GM18511 (cell line): ENCODE results near the gene THADA.

ENCODE experiments used
- ATAC-seq: cut with Tn5 transposase; IDR thresholded peaks from one replicate; pipeline ENCODE4 v1.9.1; 2021; ENCODE audit warnings: mild to moderate bottlenecking, moderate library complexity; ENCODE audit not compliant: unreplicated experiment

THADA gene

DNA sequence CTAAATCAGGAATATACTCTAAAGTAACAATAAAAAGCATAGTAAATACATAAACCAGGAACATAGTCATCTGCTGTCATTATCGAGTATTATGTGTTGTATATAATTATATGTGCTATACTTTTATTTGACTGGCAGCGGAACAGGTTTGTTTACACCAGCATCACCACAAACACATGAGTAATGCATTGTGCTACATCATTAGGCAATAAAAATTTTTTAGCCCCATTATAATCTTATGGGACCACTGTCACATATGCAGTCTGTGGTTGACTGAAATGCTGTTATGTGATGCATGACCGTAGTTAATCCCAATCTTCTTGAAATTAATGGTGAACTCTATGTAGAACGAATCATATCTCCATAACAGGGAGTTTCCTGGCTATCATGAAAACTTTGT lies 232.7 kb downstream of the THADA start:
- no peak for ATAC-seq

DNA sequence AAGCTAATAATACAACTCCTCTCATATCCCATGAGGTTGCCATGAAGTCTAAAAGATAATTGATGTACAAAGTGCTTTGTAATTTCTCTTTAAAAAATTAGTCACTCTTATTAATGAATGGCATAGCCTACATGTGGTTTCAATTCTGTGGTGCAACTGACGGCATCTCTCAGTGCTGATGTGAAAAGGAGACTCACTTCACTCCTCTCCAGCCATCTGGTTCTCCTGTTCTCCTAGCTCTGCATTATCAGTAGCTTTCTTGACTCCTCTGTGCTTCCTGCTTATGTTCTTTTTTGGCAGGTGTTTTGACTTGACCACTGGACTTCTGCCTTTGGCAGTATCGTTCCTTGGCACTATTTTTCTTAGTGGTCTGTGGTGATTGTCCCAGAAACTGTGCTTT lies 234.6 kb downstream of the THADA start:
- ATAC-seq = no peak

DNA sequence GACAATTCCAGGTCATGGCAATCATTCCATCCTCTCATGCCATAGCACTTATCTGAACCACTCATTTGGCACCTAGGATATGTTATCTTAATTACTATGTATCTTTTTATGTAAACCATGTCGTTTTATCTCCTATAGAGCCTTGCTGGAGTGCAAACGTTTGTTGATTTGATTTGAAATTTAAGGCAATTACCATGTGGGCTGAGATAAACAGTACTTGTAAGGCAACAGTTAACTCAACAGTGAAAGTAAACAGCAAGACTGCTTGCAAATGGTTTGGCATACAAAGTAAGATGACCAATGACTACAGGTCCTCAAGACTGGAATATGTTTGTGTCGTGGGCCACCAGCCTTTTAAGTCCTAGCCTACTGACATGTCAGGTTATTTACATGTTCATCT lies 235.7 kb downstream of the THADA start:
- ATAC-seq = no peak

DNA sequence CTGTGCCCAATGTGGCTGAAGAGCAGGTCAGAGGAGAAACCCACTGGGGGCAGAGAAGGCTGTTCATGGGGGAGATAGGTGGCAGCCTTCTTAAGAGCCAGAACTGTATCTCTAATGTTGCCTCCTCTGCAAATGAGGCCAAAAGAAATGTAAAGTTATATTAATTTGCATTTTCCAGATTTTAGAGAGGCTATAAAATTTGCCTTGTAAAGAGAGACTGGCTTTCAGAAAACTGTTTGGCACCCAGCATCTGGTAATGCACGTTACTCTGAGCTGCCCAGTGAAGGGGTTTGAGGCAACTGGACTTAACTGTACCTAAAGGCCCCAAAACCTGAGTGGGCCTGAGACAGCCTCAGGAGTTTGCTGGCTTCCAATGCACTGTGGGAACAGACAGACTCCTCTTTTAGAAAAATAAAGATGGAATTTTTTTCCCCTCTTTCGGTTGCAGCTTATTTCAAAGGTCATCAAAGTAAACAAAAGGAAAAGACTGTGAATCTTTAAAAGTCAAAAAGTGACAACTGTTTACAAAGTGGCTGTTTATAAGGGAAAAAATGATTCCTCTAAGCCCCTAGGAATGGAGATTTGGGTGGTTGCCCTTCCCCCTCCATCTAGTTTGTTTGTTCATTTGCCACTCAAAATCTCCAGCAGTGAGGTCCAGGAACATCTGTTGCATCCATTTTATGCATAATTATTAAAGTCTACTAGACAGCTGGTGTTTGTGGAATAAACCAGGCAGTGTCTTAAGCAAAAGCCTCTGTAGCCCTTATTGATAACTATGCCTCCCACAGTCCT lies 237.2 kb downstream of the THADA start:
- ATAC-seq = no peak

DNA sequence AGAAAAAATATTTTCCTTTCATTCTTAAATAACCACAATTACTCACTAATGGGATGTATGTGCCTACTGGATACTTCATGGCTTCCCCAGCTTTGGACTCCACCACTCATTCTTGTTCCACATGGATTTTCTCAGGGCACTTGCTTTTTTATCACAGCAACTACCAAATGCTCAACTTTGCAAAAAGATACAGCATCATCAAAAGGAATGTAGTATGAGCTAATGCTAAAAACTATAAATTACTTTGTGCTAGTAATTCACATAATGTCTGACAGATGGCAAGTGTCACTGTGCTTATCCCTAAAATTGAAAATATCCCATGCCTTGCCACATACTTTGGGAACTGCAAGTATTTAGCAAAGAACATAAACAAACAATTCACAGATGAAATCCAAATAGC lies 239.1 kb downstream of the THADA start:
- ATAC-seq = no peak

DNA sequence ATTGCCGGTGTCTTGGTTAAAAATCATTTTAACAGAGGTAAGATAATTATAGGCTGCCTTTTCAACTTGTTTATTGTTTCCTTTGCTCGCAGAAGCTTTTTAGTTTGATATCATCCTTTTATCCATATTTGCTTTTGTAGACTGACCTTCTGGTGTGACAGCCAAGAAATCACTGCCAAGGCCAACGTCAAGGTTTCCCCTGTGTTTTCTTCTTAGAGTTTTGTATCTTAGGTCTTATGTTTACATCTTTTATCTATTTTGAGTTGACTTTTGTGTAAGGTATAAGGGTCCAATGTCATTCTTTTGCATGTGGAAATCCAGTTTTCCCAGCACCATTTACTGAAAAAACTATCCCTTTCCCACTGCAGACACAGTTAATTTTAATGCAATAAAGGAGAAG lies 240.4 kb downstream of the THADA start:
- no peak for ATAC-seq

DNA sequence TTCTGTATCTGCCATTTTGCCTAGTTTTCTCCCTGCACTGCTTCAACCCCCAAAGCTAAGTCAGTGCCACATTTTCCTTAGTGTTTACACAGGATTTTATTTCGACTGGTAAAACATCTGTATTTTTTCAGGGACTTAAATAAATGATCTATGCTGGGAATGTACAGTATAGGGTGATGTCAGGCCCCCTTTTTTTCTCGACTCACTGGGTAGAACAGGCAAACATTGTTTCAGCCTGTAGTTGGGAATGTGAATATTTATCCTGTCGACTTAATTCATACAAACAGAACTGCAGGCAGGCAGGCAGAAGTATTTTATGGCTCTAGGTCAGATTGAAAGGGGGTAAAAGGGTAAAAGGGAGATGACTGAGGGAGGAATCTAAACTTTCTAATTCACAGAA lies 245.9 kb downstream of the THADA start:
- no peak for ATAC-seq

DNA sequence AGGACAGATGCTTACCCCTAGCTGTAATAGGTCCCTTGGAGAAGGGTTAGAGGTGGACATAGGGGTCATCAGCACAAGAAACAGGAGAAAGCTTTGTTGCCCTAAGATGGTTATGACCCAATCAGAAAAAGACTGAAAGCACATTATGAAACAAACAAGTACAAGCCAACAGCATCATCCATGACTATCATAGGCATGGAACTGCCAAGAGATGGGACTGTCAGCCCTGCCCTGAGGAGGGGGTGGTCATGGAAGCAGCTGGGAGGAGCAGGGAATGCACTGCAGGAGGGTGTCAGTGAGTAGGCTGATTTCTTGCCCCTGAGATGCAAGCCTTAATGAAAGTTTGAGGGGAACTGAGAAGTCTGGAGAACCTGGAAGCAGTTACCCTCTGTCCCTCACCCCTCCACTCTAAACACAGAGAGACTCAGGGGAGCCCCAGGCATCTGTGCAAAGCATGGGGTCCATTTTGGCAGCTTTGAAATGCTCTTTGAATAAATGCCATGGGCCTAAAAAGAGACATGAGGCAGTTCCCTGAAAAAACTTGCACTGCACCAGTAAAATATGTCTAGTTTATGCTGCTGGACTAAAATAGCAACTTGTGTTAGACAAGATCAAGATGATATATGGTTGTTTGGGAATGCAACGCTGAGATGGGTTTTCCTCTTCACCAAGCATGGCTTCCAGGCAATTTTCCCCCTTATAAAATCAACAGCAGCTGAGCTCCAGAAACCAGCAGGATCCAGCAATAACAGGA lies 246.8 kb downstream of the THADA start:
- ATAC-seq = no peak

DNA sequence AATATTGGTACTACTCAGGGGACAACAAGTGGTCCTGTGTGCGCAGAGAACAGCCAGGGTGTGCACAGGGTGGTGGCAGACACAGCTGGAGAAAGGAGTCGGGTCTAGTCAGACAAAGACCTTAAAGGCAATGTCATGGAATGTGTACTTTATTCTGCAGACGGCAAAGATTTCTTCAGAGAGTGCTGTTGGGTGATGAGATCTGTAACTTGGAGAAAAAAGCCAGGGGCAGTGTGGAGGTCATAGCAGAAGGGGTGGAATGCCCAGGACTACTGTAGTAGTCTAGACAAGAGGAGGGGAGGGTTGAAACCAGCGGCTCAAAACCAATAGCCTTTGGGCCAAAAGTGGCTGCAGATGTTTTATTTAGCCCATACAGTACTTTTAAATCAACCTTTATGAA lies 248.1 kb downstream of the THADA start:
- no peak for ATAC-seq

DNA sequence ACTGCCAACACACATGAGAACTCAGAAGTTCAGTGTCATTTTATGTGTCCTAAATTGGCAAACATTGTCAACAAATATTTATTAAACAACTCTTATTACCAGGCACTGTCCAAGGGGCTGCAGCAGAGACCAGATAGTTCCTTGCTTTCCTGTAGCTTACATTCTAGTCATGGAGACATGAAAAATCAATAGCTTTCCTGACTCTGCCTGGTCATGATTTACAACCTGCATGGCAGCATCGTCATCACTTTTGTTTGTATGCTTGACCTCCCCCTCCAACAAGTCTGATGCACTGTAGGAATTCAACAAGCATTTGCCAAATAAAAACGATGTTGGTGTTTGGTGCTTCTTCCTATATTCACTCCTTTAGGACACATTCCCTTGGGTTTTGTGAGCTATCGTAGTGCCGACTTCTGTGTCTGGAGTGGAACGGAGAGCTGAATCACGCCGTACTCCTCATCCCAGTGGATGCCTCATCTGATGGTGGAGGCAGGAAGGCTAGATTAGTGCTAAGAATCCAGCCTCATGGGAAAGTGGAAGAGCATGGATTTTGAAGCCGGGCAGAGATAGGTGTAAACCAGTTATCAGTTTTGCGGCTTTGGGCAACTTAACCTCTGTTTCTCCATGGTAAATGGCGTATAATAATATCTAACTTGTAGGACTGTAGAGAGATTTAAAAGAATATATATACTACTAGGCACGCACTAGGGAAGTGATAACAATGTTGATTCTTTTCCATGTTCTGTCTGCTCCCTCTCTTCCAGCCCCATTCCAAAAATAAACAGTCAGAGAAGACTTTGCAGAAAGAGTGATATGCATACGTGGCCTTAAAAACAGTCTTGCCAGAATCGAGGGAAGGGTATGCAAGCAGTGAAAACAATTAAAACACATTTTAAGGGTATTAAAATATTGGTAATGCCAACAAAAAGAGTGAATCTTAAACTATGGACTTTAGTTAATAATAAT lies 249.0 kb downstream of the THADA start:
- ATAC-seq = no peak

DNA sequence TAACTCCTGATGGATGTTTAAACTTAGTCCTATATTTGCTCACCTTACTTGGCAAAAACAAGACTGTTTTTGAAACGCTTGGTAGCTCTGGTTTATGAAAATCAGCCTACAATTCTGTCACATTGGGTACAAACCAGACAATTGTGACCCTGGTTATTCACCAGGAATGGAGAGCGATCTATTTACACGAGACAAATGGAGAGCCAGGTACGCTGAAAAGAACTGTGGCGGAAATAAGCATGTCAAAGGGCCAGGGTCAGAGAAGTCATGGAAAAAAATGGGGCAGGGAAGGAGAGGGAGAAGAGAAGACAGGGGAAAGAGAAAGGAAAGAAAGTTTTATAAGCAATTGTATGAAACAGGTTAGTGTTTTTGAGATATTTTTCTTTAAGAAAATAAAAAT lies 250.0 kb downstream of the THADA start:
- ATAC-seq = no peak

DNA sequence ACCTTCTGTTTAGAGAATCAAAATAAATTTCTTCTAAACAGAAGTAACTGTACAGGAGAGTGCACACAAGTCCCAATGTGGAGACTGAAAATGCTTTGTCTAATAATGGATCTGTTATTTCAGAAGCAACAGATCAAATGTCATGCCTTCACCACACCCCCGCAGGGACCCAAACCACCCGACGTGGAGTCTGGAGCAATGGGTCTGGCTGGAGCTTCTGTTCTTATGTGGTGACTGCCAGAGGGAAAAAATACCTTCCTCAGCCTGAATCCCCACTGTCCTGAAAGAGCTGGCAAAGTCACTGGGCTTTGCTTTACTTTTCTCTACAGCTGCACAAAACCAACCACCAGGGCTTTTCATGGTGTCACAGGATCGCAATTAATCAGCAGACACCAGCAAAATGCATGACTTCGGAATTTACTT lies 250.4 kb downstream of the THADA start:
- ATAC-seq = no peak

DNA sequence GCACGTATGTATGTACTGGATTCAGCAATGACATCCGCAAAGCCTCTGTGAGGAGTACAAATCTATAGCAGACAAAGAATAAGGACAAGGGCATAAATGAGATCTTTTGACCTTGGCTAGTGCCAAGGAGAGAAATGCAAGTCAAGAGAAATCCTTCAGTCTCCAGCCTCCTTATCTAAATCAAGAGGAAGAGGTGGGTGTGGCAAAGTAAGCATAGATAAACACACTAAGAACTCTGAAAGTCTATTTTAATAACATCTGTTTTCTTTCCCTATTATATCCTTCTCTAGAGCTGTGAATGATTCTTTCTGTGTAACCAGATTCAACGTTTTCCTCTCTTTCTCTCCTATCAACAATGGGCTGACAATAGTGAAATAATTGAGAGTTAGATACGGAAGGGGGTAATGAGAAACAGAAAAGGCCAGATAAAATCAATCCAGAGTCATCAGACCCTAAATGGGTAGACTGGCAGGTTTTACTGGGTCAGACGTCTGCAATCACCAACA lies 250.9 kb downstream of the THADA start:
- no peak for ATAC-seq

DNA sequence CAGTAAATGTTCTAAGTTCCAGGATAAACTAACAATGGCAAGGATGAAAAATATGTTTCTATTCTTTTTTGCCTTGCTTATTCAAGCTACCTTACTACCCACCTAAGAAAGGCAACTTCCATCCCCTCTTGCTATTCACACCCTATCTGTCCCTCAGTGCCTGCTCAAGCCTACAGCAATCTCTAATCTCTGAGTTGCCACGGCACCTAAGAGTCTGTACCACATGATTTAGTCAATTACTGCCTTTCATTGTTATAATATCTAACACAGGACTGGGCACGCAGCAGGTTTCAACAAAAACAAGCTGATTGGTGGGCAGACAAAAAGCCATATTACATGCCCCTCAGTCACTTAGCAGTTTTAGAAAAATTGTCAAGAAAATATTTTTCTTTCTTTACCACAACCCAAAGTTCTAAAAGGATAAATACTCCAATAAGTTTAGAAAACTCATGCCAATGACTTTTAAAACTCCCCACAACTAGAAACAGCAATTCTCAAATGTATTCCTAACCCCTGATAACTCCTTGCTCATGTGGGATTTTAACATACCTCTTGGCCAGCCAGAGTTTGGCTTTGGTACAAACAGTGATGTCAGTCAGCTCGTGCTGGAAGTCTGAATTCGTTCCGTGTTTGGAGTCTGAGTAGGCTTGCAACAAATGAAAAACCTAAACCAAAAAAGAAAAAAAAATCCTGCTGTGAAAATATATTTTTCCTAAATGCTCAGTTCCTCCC lies 252.1 kb downstream of the THADA start:
- ATAC-seq = no peak

DNA sequence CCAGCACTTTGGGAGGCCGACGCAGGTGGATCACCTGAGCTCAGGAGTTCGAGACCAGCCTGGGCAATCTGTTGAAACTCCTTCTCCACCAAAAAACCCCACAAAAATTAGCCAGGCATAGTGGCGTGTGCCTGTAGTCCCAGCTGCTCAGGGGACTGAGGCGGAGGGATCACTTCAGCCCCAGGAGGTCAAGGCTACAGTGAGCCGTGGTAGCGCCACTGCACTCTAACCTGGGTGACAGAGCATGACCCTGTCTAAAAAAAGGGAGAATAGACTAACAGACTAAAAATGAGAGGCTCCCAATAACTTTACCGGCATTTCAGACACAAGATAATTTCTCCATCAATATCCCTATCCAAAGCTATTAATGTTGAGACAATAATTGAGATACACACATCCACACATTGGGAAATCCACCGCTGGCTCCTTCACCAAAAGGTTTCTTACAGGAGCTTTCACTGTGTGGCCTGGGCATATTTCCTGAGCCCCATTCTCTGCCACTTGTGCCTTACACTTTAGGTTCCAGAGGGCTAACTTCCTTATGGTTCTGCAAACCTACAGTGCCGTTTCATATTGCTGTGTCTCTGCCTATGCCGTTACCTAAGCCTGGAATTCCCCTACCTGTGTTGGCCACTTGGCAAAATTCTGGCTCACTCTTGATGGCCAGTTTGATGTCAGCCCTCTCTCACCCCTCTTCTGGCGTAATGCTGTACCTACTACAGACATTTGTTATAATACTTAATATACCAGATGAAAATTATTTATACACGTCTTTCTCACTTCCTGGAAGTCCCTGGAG lies 253.7 kb downstream of the THADA start:
- no peak for ATAC-seq

DNA sequence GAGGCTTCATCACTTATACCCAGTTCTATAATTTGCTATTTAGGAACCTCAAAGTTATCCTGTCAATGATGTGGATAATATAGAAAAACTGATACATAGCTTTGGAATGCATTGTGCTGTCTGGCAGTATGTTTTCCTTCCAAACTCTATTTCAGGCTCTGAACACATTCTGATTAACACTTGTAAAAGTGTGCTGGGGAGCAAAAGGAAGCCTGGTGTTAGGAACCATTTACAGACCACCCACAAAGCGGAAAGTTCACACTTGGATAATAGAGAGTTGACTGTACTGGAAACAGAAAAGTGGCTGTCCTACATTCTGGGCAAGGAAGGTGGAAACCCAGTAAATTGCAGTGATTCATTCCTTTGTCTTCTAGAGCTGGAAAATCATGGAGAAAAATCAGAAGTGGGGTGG lies 254.9 kb downstream of the THADA start:
- no peak for ATAC-seq

DNA sequence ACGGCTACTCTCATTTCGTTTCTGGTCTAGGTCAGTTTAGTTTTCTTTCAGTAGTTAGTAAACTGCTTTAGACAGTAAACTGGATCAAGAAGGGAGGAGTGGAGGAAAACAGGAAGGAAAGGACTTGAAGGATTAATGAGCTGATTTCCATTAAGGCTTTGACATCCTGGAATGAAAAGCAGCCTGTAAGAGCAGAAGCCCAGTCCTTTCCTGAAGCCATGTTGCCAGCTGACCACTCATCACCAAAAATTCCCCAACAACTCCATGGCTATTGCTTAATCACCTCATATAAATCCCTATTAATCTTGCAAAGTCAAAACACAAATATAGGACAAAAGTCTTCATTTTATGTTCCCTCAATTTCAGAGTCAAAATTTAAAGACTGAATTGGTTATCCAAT lies 255.8 kb downstream of the THADA start:
- ATAC-seq = no peak

DNA sequence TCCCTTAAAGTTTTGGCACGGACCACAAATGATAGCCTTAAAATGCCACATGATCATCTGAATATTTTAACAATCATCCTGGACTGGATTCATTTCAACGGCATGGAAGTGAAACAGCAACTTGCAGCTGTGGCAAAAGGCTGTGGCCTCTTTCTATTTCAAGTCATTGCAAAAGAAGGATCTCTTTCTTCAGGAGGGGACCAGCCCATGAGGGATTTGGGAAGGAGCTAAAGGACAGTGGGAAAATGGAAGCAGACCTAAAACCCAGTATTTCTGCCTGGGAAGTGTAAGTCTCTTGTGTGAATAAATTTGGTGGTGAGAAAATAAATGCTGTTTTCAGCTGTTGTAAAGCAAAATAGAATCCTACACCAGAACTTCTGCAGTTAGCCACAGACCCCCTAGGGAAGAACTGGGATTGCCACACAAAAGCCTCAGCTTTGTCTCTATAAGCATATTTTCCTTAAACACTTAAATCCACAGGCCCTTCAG lies 262.1 kb downstream of the THADA start:
- ATAC-seq = no peak

DNA sequence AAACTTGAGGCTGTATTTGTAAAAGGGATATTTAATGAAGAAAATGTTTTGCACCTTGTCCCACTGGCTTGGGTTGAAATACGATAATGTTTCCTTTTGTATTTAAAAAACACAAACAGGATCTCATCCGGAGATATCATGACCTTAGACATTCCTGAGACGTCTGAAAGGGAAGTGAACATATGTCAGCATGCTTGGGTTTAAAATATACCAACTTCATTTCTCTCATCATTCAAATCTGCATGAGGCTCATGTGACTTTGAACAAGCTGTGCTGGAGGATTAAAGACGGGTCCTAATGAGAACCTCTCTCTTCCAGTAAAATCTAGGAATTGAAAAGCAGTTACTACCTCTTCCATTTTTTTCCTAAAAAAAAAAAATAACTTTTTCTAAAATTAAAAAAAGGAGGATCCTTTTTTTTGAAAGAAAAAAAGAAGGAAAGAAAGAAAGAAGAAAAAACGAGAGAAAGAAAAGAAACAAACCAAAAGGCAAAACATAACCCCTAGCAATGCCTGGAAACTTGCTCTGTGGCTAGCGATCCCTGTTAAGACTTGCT lies 262.7 kb downstream of the THADA start:
- ATAC-seq = no peak
